Measurements from ENCODE around the gene CNTLN. TPM values are rescaled to one million over a fixed set of nuclear protein-coding genes. Genes with fewer than 3 reads are reported as not detected.
"Not testable (repeated sequence)": the region's sequence is repeated elsewhere in the genome, so short reads cannot be mapped to it uniquely, and the experiment has no call there.

The CNTLN gene
- total and polyA plus RNA-seq, 9 of the 15 experiments (the other 6 are each of a cell fraction or from before 2014, with no cell fraction given): 0.08 TPM; not detected in 8

DNA sequence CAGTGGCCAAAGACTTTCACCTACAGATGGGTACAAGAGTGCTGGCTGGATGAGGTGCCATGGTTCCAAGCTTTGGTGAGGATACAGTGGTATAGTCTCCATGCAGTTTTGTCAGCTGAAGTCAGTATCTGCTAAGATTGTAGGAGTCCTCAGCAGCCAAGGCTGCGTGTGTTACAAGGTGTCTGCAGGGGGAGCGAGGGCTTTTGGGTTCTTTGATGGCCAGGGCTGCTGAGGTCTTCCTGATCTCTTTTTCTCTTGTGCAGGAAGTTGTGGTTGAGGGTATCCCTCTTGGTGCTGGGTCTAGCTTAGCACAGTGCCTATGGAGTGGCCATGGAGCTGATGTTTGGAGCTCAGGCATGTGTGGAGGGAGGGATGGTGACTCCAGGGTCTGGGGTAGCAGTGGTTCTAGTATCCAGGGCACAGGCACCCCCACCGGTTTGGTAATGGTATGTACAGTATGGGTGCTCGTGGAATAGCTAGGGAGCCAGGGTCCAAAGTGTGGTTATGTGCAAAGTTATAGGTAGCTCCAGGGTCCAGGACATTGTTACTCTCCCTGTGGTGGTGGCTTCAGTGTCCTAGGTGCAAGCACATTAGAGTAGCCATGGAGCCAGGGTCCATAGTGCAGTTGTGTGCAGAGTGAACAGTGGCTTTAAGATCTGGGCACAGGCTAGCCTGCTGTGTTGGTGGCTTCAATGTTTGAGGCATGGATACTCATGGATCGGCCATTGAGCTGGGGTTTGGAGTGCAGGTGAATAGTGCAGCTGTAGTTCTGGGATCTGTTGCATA, 36.7 kb downstream of the CNTLN start (continued):
- TF ChIP-seq, protein P1, sequence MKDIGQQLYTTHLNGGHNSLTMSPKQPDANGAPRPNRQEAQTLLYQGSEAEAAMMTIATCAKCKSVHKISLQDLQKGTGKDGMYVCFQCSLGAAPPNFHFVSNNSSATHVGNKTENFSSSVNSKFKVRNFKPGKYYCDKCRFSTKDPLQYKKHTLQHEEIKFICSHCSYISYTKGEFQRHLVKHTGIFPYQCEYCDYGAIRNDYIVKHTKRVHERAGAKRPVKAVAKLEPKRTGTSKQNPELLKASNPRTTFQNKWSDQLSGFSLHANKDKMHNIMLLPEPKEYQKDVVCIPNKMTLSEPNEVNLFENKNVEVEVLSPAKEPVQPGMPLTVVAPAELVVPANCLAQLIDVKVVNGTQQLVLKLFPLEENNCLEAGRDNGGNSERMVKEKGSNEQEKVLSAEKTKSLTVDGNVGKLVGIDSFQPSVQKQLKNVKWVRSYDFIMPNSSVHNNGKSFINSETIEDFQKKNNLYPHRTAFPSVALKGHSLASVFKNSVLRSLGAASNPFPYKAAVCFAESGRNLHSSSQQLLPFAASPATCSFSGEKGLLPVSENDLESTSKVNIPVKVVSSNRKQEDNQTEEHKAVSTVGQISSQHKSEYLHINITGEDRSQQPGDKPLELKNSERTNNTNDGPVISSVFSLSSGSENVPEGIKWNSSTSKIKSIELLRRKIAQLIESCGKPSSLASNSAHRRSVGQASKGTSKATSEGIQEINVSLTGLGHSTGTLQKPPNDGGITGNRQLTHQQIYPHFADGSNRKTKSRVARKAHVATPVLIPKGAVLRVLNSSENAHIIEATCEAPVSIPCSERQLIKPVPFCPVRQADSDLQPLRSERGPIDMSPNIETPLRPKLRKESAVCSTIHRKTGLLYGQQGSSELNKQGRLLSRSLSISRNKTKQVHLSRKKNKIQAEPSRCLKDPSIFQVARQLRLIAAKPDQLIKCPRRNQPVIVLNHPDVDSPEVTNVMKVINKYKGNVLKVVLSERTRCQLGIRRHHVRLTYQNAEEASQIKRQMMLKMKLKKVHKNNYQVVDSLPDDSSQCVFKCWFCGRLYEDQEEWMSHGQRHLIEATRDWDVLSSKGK (CRISPR knock-in tag; IDR thresholded peaks at IDR 0.05): no peak
- TF ChIP-seq, protein P2, sequence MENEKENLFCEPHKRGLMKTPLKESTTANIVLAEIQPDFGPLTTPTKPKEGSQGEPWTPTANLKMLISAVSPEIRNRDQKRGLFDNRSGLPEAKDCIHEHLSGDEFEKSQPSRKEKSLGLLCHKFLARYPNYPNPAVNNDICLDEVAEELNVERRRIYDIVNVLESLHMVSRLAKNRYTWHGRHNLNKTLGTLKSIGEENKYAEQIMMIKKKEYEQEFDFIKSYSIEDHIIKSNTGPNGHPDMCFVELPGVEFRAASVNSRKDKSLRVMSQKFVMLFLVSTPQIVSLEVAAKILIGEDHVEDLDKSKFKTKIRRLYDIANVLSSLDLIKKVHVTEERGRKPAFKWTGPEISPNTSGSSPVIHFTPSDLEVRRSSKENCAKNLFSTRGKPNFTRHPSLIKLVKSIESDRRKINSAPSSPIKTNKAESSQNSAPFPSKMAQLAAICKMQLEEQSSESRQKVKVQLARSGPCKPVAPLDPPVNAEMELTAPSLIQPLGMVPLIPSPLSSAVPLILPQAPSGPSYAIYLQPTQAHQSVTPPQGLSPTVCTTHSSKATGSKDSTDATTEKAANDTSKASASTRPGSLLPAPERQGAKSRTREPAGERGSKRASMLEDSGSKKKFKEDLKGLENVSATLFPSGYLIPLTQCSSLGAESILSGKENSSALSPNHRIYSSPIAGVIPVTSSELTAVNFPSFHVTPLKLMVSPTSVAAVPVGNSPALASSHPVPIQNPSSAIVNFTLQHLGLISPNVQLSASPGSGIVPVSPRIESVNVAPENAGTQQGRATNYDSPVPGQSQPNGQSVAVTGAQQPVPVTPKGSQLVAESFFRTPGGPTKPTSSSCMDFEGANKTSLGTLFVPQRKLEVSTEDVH (IDR thresholded peaks at IDR 0.05; ENCODE audit: low read depth, partially characterized antibody): no peak
- TF ChIP-seq, protein P3, sequence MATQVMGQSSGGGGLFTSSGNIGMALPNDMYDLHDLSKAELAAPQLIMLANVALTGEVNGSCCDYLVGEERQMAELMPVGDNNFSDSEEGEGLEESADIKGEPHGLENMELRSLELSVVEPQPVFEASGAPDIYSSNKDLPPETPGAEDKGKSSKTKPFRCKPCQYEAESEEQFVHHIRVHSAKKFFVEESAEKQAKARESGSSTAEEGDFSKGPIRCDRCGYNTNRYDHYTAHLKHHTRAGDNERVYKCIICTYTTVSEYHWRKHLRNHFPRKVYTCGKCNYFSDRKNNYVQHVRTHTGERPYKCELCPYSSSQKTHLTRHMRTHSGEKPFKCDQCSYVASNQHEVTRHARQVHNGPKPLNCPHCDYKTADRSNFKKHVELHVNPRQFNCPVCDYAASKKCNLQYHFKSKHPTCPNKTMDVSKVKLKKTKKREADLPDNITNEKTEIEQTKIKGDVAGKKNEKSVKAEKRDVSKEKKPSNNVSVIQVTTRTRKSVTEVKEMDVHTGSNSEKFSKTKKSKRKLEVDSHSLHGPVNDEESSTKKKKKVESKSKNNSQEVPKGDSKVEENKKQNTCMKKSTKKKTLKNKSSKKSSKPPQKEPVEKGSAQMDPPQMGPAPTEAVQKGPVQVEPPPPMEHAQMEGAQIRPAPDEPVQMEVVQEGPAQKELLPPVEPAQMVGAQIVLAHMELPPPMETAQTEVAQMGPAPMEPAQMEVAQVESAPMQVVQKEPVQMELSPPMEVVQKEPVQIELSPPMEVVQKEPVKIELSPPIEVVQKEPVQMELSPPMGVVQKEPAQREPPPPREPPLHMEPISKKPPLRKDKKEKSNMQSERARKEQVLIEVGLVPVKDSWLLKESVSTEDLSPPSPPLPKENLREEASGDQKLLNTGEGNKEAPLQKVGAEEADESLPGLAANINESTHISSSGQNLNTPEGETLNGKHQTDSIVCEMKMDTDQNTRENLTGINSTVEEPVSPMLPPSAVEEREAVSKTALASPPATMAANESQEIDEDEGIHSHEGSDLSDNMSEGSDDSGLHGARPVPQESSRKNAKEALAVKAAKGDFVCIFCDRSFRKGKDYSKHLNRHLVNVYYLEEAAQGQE (IDR thresholded peaks at IDR 0.05; ENCODE audit: borderline replicate concordance): no peak
- TF ChIP-seq, protein P3 (CRISPR knock-in tag; IDR thresholded peaks at IDR 0.05; ENCODE audit: low read depth): no peak
- TF ChIP-seq XRCC4 (IDR thresholded peaks at IDR 0.05; ENCODE audit: extremely low read depth, insufficient read depth, insufficient read length): no peak

DNA sequence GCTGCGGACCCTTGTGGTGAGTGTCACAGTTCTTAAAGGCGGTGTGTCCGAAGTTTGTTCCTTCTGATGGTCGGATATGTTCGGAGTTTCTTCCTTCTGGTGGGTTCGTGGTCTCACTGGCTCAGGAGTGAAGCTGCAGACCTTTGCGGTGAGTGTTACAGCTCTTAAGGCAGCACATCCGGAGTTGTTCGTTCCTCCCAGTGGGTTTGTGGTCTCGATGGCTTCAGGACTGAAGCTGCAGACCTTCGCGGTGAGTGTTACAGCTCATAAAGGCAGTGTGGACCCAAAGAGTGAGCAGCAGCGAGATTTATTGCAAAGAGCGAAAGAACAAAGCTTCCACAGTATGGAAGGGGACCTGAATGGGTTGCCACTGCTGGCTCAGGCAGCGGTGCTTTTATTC, 42.7 kb downstream of the CNTLN start:
- FAIRE-seq; DNase-seq (ENCODE audit: extremely low read depth in 1 of 4, low spot score in 3 of 4); BruUV-seq (replicated peaks); H3K4me3 ChIP-seq; H3K27me3 ChIP-seq (ENCODE audit: control insufficient read depth in 2 of 2, insufficient read depth in 2 of 2, low read length in 2 of 2); H3K9me3 ChIP-seq (replicated peaks; ENCODE audit: control insufficient read depth, insufficient read depth, low read depth, low read length); H3K79me2 ChIP-seq (ENCODE audit: control insufficient read depth, insufficient read depth, low read length); in situ Hi-C loops (cut with MboI); H3K27ac ChIP-seq (ENCODE audit: extremely low read depth, low read depth, low read length); H2AFZ ChIP-seq (ENCODE audit: low read depth, low read length); intact Hi-C loops (cut with micrococcal nuclease); H3K36me3 ChIP-seq (ENCODE audit: control insufficient read depth, insufficient read depth, low read length); H3K4me1 ChIP-seq (replicated peaks in 1 of 2; ENCODE audit: control insufficient read depth in 2 of 2, insufficient read depth in 2 of 2, low read length in 2 of 2); H3K9me1 ChIP-seq (ENCODE audit: control insufficient read depth, insufficient read depth, low read length); ATAC-seq; CTCF ChIA-PET (ENCODE audit: low intra/inter-chr PET ratio); H3K4me2 ChIP-seq (ENCODE audit: insufficient read depth, low read length); POLR2A ChIA-PET; H4K20me1 ChIP-seq (replicated peaks; ENCODE audit: control insufficient read depth, insufficient read depth, low read length); H3K9ac ChIP-seq (ENCODE audit: insufficient read depth in 1 of 2, low read depth in 2 of 2, low read length in 2 of 2): not testable (repeated sequence)
- WGBS (ENCODE audit: insufficient coverage, low coverage, missing lambda C conversion rate): 0% methylated on average over 6 of the region's 15 CpGs
